H1 (cell line): ENCODE data around the gene RGS6. TPM values are rescaled to one million over a fixed set of nuclear protein-coding genes. Genes with fewer than 3 reads are reported as not detected.

Experiments
- BACH1 ChIP-seq: IDR thresholded peaks from 2 replicates; pipeline ENCODE4 v1.6.1; 2012; ENCODE audit warnings: low read length, improper control_type of control experiment
- FOSL1 ChIP-seq: IDR thresholded peaks from 2 replicates; pipeline ENCODE4 v1.6.1; 2011; ENCODE audit warnings: mild to moderate bottlenecking, low read depth, low read length, moderate library complexity; ENCODE audit not compliant: insufficient read depth
- HDAC2 ChIP-seq, 2 experiments: fragments of 300-600 bp in 1 of 2; sonication (generic) in 1 of 2; IDR thresholded peaks; 2 replicates each; pipeline ENCODE4 v1.6.1; 2011 to 2012; ENCODE audit warnings: low read depth in 2 of 2, low read length in 2 of 2, mild to moderate bottlenecking in 2 of 2, moderate library complexity in 2 of 2, borderline replicate concordance in 1 of 2, inconsistent platforms in 1 of 2
- KDM1A ChIP-seq: fragments of 200-600, 300-600 bp; sonication (generic); IDR thresholded peaks from 2 replicates; pipeline ENCODE4 v1.7.1; 2016; ENCODE audit warnings: mild to moderate bottlenecking, low read length, borderline replicate concordance
- KDM4A ChIP-seq: IDR thresholded peaks from one replicate; pipeline ENCODE4 v1.7.1; 2012; ENCODE audit warnings: low read depth, mild to moderate bottlenecking, moderate library complexity, low read length, inconsistent platforms; ENCODE audit not compliant: severe bottlenecking
- MAX ChIP-seq: IDR thresholded peaks from 2 replicates; pipeline ENCODE4 v1.6.1; 2012; ENCODE audit warnings: inconsistent platforms
- POLR2A ChIP-seq, 2 experiments: IDR thresholded peaks; 1 replicate in 1 of 2; 2 replicates in 1 of 2; pipeline ENCODE4 v1.6.1; 2011; ENCODE audit warnings: low read depth in 2 of 2, low read length in 2 of 2, mild to moderate bottlenecking in 2 of 2; ENCODE audit errors: control extremely low read depth in 1 of 2
- POLR2AphosphoS5 ChIP-seq: IDR thresholded peaks from 2 replicates; pipeline ENCODE4 v1.6.1; 2011; ENCODE audit warnings: low read depth, low read length
- RAD21 ChIP-seq, 2 experiments: IDR thresholded peaks in 1 of 2; conservative IDR thresholded peaks in 1 of 2; 2 replicates each; pipeline ENCODE4 v1.6.1; 2011; ENCODE audit warnings: low read depth in 2 of 2, low read length in 2 of 2, improper control_type of control experiment in 1 of 2, inconsistent platforms in 1 of 2, mild to moderate bottlenecking in 1 of 2, moderate library complexity in 1 of 2
- RBBP5 ChIP-seq: IDR thresholded peaks from 2 replicates; pipeline ENCODE4 v1.7.1; 2012; ENCODE audit warnings: low read depth, mild to moderate bottlenecking, inconsistent platforms, low read length, moderate library complexity, borderline replicate concordance
- RNF2 ChIP-seq: fragments of 200-900, 300-1000 bp; sonication (generic); IDR thresholded peaks from 2 replicates; pipeline ENCODE4 v1.7.1; 2016; ENCODE audit warnings: borderline replicate concordance, low read depth, mild to moderate bottlenecking, antibody characterized with exemption, low read length; ENCODE audit not compliant: poor library complexity, severe bottlenecking; ENCODE audit errors: missing control alignments
- SIX5 ChIP-seq: IDR thresholded peaks from 2 replicates; pipeline ENCODE4 v1.6.1; 2011; ENCODE audit warnings: mild to moderate bottlenecking, low read depth, low read length
- SRF ChIP-seq: IDR thresholded peaks from 2 replicates; pipeline ENCODE4 v1.6.1; 2011; ENCODE audit warnings: mild to moderate bottlenecking, low read depth, low read length, moderate library complexity
- TAF7 ChIP-seq: optimal IDR thresholded peaks from 2 replicates; pipeline ENCODE3; 2011; ENCODE audit warnings: low read depth, mild to moderate bottlenecking, inconsistent platforms, low read length, moderate library complexity, borderline replicate concordance
- TEAD4 ChIP-seq: IDR thresholded peaks from 2 replicates; pipeline ENCODE4 v1.6.1; 2012; ENCODE audit warnings: low read depth, low read length, inconsistent platforms, mixed read lengths
- ZNF274 ChIP-seq: IDR thresholded peaks from 2 replicates; pipeline ENCODE4 v1.7.0; 2012; ENCODE audit warnings: low read length, borderline replicate concordance; ENCODE audit errors: extremely low read depth
- polyA plus RNA-seq, 7 experiments: library from polyadenylated mRNA; depleted of rRNA in 3 of 7; stranded (reverse) in 5 of 7; unstranded in 2 of 7; fragments of >200 nt in 5 of 7; fragments of 200-250 nt in 2 of 7; gene quantifications; 1 replicate in 5 of 7; 2 replicates in 1 of 7; 4 replicates in 1 of 7; pipeline versions ENCODE4 v1.2.1 to v1.2.3, GENCODE V29; 2011 to 2013; ENCODE audit warnings: missing spikeins in 2 of 7, mixed read lengths in 2 of 7
- total RNA-seq: library from RNA; stranded (reverse); fragmentation: NEBNext Ultra II Directional; extraction: Animal tissue kit (Norgen Biotek cat#: 25700); gene quantifications from 2 replicates; pipeline ENCODE4 v1.2.1, GENCODE V29; 2021
- TF ChIP-seq, protein P1 (sequence below): IDR thresholded peaks from 2 replicates; pipeline ENCODE4 v1.6.1; 2011; ENCODE audit warnings: low read length, improper control_type of control experiment
- TF ChIP-seq, protein P2 (sequence below): IDR thresholded peaks from 2 replicates; pipeline ENCODE4 v1.6.1; 2012; ENCODE audit warnings: low read length, inconsistent platforms

RGS6 gene
- total and polyA plus RNA-seq, 2 of the 8 experiments (the other 6 are each of a cell fraction or from before 2014, with no cell fraction given): 0.26 to 1.1 TPM

- TF ChIP-seq, protein P1, sequence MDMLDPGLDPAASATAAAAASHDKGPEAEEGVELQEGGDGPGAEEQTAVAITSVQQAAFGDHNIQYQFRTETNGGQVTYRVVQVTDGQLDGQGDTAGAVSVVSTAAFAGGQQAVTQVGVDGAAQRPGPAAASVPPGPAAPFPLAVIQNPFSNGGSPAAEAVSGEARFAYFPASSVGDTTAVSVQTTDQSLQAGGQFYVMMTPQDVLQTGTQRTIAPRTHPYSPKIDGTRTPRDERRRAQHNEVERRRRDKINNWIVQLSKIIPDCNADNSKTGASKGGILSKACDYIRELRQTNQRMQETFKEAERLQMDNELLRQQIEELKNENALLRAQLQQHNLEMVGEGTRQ: no peak; the same call in 1 of the 2 replicates
- TF ChIP-seq RBBP5: peak; percentile 58; the same call in 1 of the 2 replicates
- peak; percentile 48 to 74 for TF ChIP-seq RAD21 (IDR thresholded peaks at IDR 0.05 in 1 of 2, conservative IDR thresholded peaks at IDR 0.05 in 1 of 2; ENCODE audit: low read depth in 2 of 2, low read length in 2 of 2)
- TF ChIP-seq FOSL1: no peak
- TF ChIP-seq KDM4A: peak; percentile 74
- TF ChIP-seq TAF7: no peak
- no peak for TF ChIP-seq TEAD4
- no peak for TF ChIP-seq SRF
- no peak for TF ChIP-seq SIX5
- 0 out of 4 replicates have a peak, but pooled peaks of 1 of the 2 experiments have one; percentile 39 for TF ChIP-seq HDAC2 (IDR thresholded peaks at IDR 0.05; ENCODE audit: borderline replicate concordance in 1 of 2, low read depth in 2 of 2, low read length in 2 of 2)
- TF ChIP-seq RNF2: peak; percentile 29
- TF ChIP-seq, protein P2, sequence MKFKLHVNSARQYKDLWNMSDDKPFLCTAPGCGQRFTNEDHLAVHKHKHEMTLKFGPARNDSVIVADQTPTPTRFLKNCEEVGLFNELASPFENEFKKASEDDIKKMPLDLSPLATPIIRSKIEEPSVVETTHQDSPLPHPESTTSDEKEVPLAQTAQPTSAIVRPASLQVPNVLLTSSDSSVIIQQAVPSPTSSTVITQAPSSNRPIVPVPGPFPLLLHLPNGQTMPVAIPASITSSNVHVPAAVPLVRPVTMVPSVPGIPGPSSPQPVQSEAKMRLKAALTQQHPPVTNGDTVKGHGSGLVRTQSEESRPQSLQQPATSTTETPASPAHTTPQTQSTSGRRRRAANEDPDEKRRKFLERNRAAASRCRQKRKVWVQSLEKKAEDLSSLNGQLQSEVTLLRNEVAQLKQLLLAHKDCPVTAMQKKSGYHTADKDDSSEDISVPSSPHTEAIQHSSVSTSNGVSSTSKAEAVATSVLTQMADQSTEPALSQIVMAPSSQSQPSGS: no peak
- no peak for TF ChIP-seq ZNF274
- 0 out of 3 replicates have a peak, but pooled peaks of 1 of the 2 experiments have one; percentile 40 for TF ChIP-seq POLR2A (IDR thresholded peaks at IDR 0.05; ENCODE audit: control extremely low read depth in 1 of 2, low read depth in 2 of 2, low read length in 2 of 2)
- TF ChIP-seq KDM1A: no peak
- no peak for TF ChIP-seq POLR2AphosphoS5
- no peak for TF ChIP-seq BACH1
- peak; percentile 87 for TF ChIP-seq MAX
These were observed at the start of gene RGS6 (continued) for GRCh38 chr14:71932229-71932981.
